ENCODE results near the gene HOXA9. TPM values are rescaled to one million over a fixed set of nuclear protein-coding genes. Genes with fewer than 3 reads are reported as not detected.

HOXA9 gene
- total RNA-seq, 2 donors from 2014 or later: 14.7 to 57.0 TPM

- no peak for DNase-seq (ENCODE audit: low spot score)
- H3K9me3 ChIP-seq: no peaks in the 10 kb centered on the region
- H3K36me3 ChIP-seq: no peaks in the 10 kb centered on the region
- no peaks in the 10 kb centered on the region for H3K27me3 ChIP-seq (replicated peaks; ENCODE audit: insufficient read depth)
- H3K4me1 ChIP-seq (replicated peaks): peaks cover 7% of the 10 kb centered on the region
- H3K4me3 ChIP-seq: peak within 1 kb of the TSS; percentile 39 to 44
- intact Hi-C loops (cut with DNase I): loop anchor here (5.0 to 10.0 kb wide), 3 partner anchors 950 to 1287 kb away; partner anchors contain the start of genes CBX3 and HNRNPA2B1
- 22% methylated on average over 53 of the region's 53 CpGs for WGBS
- TF ChIP-seq CTCF (IDR thresholded peaks at IDR 0.05): no peak
- peak; percentile 64 for TF ChIP-seq POLR2AphosphoS5 (IDR thresholded peaks at IDR 0.05)
- TF ChIP-seq POLR2A (IDR thresholded peaks at IDR 0.05): peak; percentile 21
- H3K27ac ChIP-seq: peak within 1 kb of the TSS; percentile 85 to 87
Measured at GRCh38 chr7:27151931-27152815, 13.2 kb downstream of the HOXA9 start, which contains the start of gene HOXA3. HOXA3 (minus strand) TSS chr7:27152583; CDS start chr7:27110640, 41,943 bp downstream.

- intact Hi-C loops (cut with DNase I): loop anchor here (5.0 to 10.0 kb wide), 3 partner anchors 949 to 1287 kb away; partner anchors contain the start of genes CBX3 and HNRNPA2B1
- Histone ChIP-seq H3K4me1 (replicated peaks) (peaks cover 7% of the 10 kb centered on the region), H3K36me3 (no peaks in the 10 kb centered on the region), H3K27me3 (replicated peaks; ENCODE audit: insufficient read depth) (no peaks in the 10 kb centered on the region), H3K9me3 (no peaks in the 10 kb centered on the region), H3K4me3 (peak overlapping the region; percentile 39 to 44), H3K27ac (peak overlapping the region; percentile 85 to 87)
- DNase-seq (ENCODE audit: low spot score): no peak
- TF ChIP-seq CTCF (IDR thresholded peaks at IDR 0.05) (no peak), POLR2AphosphoS5 (IDR thresholded peaks at IDR 0.05) (no peak)
- 8% methylated on average over 27 of the region's 27 CpGs for WGBS
Measured at GRCh38 chr7:27151341-27151930, 13.9 kb downstream of the HOXA9 start.

GRCh38 chr7:27150568-27151340 lies 14.6 kb downstream of the HOXA9 start:
- H3K27ac ChIP-seq: peak overlapping the region; percentile 85 to 87
- intact Hi-C loops (cut with DNase I): loop anchor here (5.0 to 10.0 kb wide), 3 partner anchors 948 to 1286 kb away; partner anchors contain the start of genes CBX3 and HNRNPA2B1
- no peaks in the 10 kb centered on the region for H3K27me3 ChIP-seq (replicated peaks; ENCODE audit: insufficient read depth)
- peak overlapping the region; percentile 39 to 44 for H3K4me3 ChIP-seq
- peak; percentile 70 to 91 (median 83) for TF ChIP-seq CTCF (IDR thresholded peaks at IDR 0.05)
- peak; percentile 63 for TF ChIP-seq POLR2AphosphoS5 (IDR thresholded peaks at IDR 0.05)
- TF ChIP-seq POLR2A (IDR thresholded peaks at IDR 0.05): peak; percentile 72
- 1% methylated on average over 48 of the region's 58 CpGs for WGBS
- peaks cover 7% of the 10 kb centered on the region for H3K4me1 ChIP-seq (replicated peaks)
- no peaks in the 10 kb centered on the region for H3K36me3 ChIP-seq
- H3K9me3 ChIP-seq: no peaks in the 10 kb centered on the region
- DNase-seq (ENCODE audit: low spot score): peak; percentile 77

GRCh38 chr7:27149842-27150567 lies 15.3 kb downstream of the HOXA9 start:
- H3K27me3 ChIP-seq (replicated peaks; ENCODE audit: insufficient read depth): no peaks in the 10 kb centered on the region
- 49% methylated on average over 13 of the region's 13 CpGs for WGBS
- H3K27ac ChIP-seq: peak overlapping the region; percentile 85 to 87
- H3K9me3 ChIP-seq: no peaks in the 10 kb centered on the region
- peaks cover 4% of the 10 kb centered on the region for H3K4me1 ChIP-seq (replicated peaks)
- no peaks in the 10 kb centered on the region for H3K36me3 ChIP-seq
- intact Hi-C loops (cut with DNase I): loop anchor here (5.0 to 10.0 kb wide), 3 partner anchors 948 to 1285 kb away; partner anchors contain the start of genes CBX3 and HNRNPA2B1
- peak overlapping the region; percentile 39 to 44 for H3K4me3 ChIP-seq
- no peak for TF ChIP-seq CTCF (IDR thresholded peaks at IDR 0.05)
- TF ChIP-seq POLR2AphosphoS5 (IDR thresholded peaks at IDR 0.05): no peak
- no peak for TF ChIP-seq POLR2A (IDR thresholded peaks at IDR 0.05)
- DNase-seq (ENCODE audit: low spot score): peak; percentile 23
